ENCODE results near the gene FOXI1. TPM values are rescaled to one million over a fixed set of nuclear protein-coding genes. Genes with fewer than 3 reads are reported as not detected.

FOXI1 gene
- total RNA-seq, 1 donor from 2014 or later: not detected

GRCh38 chr5:170109059-170110031 lies 3.6 kb downstream of the FOXI1 start:
- TF ChIP-seq CTCF (IDR thresholded peaks at IDR 0.05; ENCODE audit: unreplicated experiment): no peak
- no peak overlapping the region for H3K4me3 Mint-ChIP-seq (ENCODE audit: low read depth)
- no peaks in the 10 kb centered on the region for H3K9me3 Mint-ChIP-seq (ENCODE audit: low read depth)
- no peaks in the 10 kb centered on the region for H3K36me3 Mint-ChIP-seq (ENCODE audit: insufficient read depth)
- H3K27me3 Mint-ChIP-seq: peaks cover 14% of the 10 kb centered on the region
- no peak for DNase-seq (ENCODE audit: low spot score, unreplicated experiment)
- H3K4me1 Mint-ChIP-seq (ENCODE audit: low read depth): no peaks in the 10 kb centered on the region
- no peak overlapping the region for H3K27ac Mint-ChIP-seq

GRCh38 chr5:170110403-170111087 lies 4.8 kb downstream of the FOXI1 start:
- peaks cover 7% of the 10 kb centered on the region for H3K27me3 Mint-ChIP-seq
- no peaks in the 10 kb centered on the region for H3K36me3 Mint-ChIP-seq (ENCODE audit: insufficient read depth)
- H3K4me1 Mint-ChIP-seq (ENCODE audit: low read depth): no peaks in the 10 kb centered on the region
- H3K27ac Mint-ChIP-seq: peak overlapping the region; percentile 71
- TF ChIP-seq CTCF (IDR thresholded peaks at IDR 0.05; ENCODE audit: unreplicated experiment): no peak
- no peak overlapping the region for H3K4me3 Mint-ChIP-seq (ENCODE audit: low read depth)
- H3K9me3 Mint-ChIP-seq (ENCODE audit: low read depth): peaks cover 6% of the 10 kb centered on the region
- DNase-seq (ENCODE audit: low spot score, unreplicated experiment): no peak

- Mint-ChIP-seq H3K27me3 (peaks cover 6% of the 10 kb centered on the region), H3K27ac (peak overlapping the region; percentile 71), H3K4me1 (ENCODE audit: low read depth) (no peaks in the 10 kb centered on the region), H3K9me3 (ENCODE audit: low read depth) (peaks cover 6% of the 10 kb centered on the region), H3K36me3 (ENCODE audit: insufficient read depth) (no peaks in the 10 kb centered on the region), H3K4me3 (ENCODE audit: low read depth) (no peak overlapping the region)
- no peak for DNase-seq (ENCODE audit: low spot score, unreplicated experiment)
- no peak for TF ChIP-seq CTCF (IDR thresholded peaks at IDR 0.05; ENCODE audit: unreplicated experiment)
Measured at GRCh38 chr5:170111088-170111785, 5.5 kb downstream of the FOXI1 start.

- no peak for DNase-seq (ENCODE audit: low spot score, unreplicated experiment)
- no peak for TF ChIP-seq CTCF (IDR thresholded peaks at IDR 0.05; ENCODE audit: unreplicated experiment)
Measured at GRCh38 chr5:170112876-170113521, 7.3 kb downstream of the FOXI1 start.

More at GRCh38 chr5:170112876-170113521, 7.3 kb downstream of the FOXI1 start:
- no peaks in the 10 kb centered on the region for H3K27me3 Mint-ChIP-seq
- no peaks in the 10 kb centered on the region for H3K4me1 Mint-ChIP-seq (ENCODE audit: low read depth)
- H3K9me3 Mint-ChIP-seq (ENCODE audit: low read depth): peaks cover 6% of the 10 kb centered on the region
- H3K36me3 Mint-ChIP-seq (ENCODE audit: insufficient read depth): no peaks in the 10 kb centered on the region
- no peak overlapping the region for H3K27ac Mint-ChIP-seq
- no peak overlapping the region for H3K4me3 Mint-ChIP-seq (ENCODE audit: low read depth)
